Muscle of arm (tissue), 12 donors: Measurements from ENCODE around the gene EHMT1. TPM values are rescaled to one million over a fixed set of nuclear protein-coding genes. Genes with fewer than 3 reads are reported as not detected.

Source experiments
- DNase-seq: peaks from one replicate; pipeline ENCODE4 v3.0.0-alpha.2; 2013
- polyA plus RNA-seq, 12 donors: library from polyadenylated mRNA; unstranded; fragments of 120-200 nt; gene quantifications; one replicate each; pipeline ENCODE4 v1.2.1, GENCODE V29; 2013; ENCODE audit not compliant: insufficient read length in 12 of 12

Gene EHMT1
- polyA plus RNA-seq, 12 donors: 36.6 to 71.7 (median 43.4) TPM; not detected in 1

GRCh38 chr9:137823986-137824771 is 205.4 kb downstream of the EHMT1 start:
- DNase-seq: no peak

- no peak for DNase-seq
Measured at GRCh38 chr9:137825324-137825989, 206.7 kb downstream of the EHMT1 start.

GRCh38 chr9:137827908-137828526 is 209.2 kb downstream of the EHMT1 start:
- no peak for DNase-seq

- DNase-seq: peak; percentile 15
Measured at GRCh38 chr9:137828527-137829259, 209.9 kb downstream of the EHMT1 start.

- DNase-seq: no peak
Measured at GRCh38 chr9:137829260-137829996, 210.6 kb downstream of the EHMT1 start.

GRCh38 chr9:137832191-137832700 is 213.4 kb downstream of the EHMT1 start:
- DNase-seq: no peak

- DNase-seq: no peak
Measured at GRCh38 chr9:137832830-137833590, 214.2 kb downstream of the EHMT1 start.

- no peak for DNase-seq
Measured at GRCh38 chr9:137833721-137834613, 215.2 kb downstream of the EHMT1 start.

- no peak for DNase-seq
Measured at GRCh38 chr9:137834846-137835546, 216.2 kb downstream of the EHMT1 start.

- DNase-seq: no peak
Measured at GRCh38 chr9:137836151-137836830, 217.5 kb downstream of the EHMT1 start.

- DNase-seq: no peak
Measured at GRCh38 chr9:137836831-137837241, 218.0 kb downstream of the EHMT1 start.

GRCh38 chr9:137837345-137838278 is 218.8 kb downstream of the EHMT1 start:
- DNase-seq: no peak

GRCh38 chr9:137838576-137838975 is 219.8 kb downstream of the EHMT1 start:
- no peak for DNase-seq

GRCh38 chr9:137843355-137843754 is 224.6 kb downstream of the EHMT1 start:
- DNase-seq: no peak

GRCh38 chr9:137851516-137852267 is 232.9 kb downstream of the EHMT1 start:
- DNase-seq: no peak

- no peak for DNase-seq
Measured at GRCh38 chr9:137853392-137853995, 234.7 kb downstream of the EHMT1 start.
